ENCODE data around the gene GCK.

Gene GCK

DNA sequence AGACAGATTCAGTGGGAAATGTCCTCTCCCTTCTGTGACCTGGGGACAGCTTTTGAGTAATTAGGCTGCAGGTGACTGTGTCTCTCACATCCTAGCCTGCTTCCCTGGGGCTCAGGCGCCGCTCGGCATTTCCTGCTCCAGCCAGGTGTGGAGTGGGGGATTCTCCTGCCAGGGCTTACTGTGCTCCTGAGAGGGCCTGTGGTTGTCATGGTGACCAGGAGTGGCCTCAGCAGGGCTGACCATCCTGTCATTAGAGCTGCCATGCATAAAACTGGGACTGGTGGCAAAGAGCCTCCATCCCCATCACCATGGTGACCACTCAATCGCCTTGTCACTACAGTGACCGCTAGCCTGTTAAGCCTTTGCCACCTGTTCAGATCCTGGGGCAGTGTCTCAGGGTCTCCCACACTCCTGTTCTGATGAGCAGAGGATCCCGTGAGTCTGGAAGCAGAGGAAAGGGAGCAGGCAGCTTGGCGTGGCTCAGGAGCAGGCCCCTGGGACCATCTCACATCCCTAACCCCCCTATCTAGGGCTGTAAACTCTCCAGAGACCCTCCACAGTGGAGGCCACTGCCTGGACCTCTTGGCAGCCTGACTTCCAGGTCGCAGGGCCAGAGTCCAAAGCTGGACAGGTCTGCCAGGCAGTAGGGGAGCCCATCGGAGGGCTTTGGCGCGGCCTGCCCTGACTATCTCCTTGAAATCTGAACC lies at the start of gene GCK:
GCK (minus strand) TSS at position 154 of the 707 bp plus-strand sequence. CDS start 486 bp downstream, outside the sequence.
- no peak for DNase-seq

DNA sequence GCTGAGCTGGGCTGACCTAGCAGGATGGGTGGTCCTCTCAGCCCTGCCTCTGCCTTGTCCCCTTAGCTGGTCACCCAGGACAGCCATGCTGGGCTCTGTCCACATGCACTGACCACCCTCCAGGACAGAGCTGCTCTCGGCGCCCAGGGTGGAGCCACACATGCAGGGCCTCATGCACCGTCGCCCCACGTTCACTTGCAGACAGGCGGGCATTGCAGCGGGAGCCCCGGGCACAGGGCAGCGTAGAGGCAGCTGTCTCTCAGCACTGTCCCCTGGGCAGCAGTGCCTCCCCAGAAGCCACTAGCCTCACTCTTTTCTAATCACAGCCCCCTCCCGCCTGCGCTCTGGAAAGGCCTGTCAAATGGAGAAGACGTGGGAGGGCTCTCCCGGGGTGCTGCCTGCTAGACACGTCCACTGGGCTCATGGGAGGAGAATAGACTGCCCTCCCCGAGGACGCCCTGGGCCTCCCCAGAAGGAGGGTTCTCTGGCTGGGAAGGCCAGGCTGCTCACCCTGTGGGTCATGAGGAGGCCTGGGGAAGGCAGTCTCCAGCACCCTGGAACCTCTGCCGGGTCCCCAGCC lies 49.0 kb upstream of the GCK start:
- DNase-seq, result no peak

DNA sequence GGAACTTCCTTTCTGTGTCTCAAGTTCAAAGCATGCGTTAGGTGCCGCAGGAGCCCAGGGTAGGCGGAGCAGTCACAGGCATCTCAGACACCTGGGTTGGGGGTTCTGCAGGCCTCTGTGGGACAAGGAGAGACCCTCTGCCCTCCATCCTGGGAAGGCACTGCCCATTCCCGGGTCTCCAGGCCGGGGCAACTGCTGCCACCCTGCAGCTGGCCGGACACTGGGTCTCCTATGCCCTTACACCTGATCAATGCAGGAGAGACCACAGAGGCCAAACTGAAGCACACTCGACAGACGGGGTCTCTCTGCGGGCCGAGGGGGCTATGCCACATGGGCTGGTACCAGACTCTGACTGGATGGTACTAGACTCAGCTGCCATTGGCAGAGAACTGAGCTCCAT lies 48.5 kb upstream of the GCK start:
- DNase-seq, result no peak

DNA sequence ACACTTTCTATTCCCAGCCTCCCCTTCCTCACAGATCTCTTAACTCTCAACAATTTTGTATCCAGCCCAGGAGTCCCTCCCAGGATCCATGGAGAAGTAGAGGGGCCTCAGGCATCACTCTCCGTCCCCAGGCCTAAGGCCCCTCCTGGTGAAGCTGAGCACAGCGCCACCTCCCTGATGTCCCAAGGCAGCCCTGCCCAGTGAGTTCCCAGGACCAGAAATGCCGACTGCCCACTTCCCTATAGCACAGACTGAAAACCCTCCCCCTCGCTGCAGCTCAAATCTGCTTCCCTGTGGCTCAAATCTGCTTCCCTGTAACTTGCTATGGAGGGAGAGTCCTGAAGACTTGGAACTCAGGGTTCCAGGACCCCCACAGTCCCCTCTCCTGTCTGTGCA lies 47.1 kb upstream of the GCK start:
- DNase-seq, result no peak

DNA sequence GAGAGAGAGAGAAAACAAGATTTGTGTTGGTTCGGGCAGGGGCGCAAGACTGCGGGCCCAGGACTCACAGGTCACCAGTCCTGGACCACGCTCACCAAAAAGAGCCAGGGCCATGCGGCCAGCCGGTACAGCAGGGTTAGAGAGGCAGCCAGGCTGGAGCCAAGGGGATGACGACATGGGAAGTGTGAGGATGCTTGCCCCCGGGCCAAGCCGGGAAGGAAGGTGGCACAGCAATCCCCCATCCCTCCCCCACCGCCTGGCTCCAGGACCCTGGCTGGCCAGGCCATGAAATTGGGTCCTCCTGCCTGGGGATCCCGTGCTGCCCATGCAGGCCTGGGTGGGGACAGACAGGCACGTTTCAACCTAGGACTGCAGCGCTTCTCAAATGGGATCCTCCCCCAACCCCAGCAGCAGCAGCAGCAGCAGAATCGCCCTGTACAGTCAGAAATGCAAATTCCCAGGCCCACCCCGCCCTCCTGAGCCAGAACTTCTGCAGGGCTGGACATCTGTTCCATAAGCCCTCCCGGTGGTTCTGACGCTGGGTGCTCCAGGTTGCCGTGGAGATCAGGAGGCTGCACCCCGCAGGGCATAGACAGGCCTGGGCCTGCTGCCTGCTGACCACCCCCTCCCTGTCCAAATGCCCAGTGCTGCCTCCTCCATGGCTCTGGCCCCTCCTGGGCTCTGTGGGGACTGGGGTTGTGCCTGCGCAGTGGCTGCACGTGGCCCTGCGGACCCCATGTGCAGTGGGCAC lies 46.5 kb upstream of the GCK start:
- no peak for DNase-seq

DNA sequence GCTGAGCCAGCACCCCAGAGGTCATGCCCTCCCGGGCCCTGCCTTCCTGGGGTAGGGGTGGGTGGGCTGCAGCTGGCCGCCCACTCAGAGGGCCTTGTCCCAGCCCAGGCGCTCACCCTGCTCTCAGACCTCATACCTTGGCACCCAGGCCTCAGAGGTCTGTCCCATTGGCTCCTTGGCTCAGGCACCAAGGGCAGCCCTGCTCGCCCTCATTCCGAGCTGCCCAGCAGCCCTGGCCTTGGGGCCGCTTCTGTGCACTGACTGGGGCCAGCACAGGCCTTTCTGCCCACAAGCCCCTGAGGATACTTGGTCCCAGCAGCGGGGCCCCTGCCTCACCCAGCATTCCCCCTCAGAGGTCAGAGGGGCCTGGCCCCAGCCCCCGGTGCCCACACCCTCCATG lies 45.8 kb upstream of the GCK start:
- DNase-seq, result no peak

DNA sequence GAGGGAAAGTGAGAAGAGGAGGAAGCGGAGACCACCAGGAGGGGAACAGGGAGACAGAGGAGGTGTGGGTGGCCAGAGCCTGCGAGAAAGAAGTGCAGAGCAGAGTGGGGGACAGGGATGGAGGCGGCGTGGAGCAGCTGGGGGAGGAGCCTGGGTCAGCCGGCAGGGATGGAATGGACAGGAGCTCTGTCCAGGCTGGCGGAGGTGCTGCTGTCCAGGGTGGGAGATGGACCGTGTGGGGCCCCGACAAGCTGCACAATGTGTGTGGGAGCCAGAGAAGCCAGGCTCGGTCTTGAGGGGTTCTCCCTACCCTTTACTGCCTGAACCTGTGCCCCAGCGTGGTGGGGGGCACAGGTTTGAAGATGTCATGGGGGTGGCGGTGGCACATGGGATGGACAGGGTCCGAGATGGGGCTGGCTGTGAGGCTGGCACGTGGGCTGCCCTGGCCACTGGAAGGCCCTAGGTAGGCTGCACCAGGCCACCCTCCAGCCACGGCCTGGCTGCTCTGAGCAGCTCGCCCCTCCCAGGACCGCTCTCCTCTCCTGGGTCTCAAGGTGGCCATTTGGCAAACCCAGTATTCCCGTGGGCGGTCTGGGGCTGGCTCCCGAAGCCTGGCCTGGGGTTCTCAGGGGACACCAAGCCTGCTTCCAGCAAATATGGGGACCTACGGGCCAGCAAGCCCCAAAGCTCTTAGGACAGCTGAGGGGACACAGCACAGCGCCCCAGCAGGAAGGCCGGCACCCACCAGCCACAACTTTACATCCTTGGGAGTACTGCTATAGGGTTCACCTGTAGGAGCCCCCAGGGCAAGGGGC lies 43.9 kb upstream of the GCK start:
- no peak for DNase-seq

DNA sequence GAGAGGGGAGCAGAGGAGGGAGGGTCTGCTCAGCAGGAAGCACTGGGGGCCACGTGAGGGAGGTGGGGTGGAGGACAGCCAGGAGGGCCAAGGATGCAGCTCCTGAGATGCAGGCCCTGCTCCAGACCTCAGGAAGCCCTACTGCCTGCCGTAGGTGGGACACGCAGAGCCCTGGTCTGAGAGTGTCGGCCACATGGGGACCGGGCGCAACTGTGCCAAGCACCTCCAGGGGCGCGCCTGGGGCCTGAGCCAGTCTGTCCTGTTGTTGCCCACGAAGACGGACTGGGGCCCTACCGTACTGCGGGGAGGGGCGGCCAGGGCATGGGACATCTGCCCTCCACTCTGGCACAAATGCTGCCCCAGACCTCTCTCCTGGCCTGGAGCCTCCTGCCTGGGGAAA lies 43.2 kb upstream of the GCK start:
- DNase-seq, result no peak

DNA sequence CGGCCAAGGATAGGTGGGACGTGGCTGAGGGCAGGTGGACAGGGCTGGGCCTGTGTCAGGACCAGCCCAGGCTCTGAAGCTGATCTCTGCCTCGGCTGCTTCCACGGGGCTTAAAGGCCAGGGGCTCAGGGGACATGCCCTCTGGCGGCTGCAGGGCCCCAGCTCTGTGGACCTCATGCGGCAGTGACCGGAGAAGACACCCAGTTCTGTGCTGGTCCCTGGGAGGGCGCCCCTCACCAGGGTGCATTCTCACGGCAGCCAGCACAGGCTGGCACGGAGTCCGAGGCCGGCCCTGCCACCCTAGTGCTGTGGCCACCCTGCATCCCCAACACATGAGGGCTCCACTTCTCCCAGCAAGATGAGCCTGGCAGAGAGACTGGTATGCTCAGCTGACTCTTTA lies 41.8 kb upstream of the GCK start:
- no peak for DNase-seq

DNA sequence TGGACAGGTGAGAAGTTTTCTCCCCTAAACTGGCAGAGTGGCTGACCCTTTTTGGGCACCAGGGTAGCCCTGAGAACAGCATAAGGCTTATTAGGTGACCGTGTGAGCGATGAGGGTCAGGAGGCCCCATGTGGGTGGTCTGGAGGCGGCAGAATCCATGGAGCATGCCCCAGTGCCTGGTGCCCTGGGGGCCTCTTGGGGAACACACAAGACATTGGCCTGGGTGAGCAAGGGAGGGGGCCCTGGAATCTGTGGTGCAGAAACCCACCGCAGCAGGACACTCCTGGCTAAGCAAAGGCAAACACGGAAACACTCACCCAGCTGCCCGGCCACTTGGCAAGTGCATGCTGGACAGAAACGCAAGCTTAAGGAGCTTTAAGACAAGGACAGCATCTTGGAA lies 41.0 kb upstream of the GCK start:
- DNase-seq, result no peak

DNA sequence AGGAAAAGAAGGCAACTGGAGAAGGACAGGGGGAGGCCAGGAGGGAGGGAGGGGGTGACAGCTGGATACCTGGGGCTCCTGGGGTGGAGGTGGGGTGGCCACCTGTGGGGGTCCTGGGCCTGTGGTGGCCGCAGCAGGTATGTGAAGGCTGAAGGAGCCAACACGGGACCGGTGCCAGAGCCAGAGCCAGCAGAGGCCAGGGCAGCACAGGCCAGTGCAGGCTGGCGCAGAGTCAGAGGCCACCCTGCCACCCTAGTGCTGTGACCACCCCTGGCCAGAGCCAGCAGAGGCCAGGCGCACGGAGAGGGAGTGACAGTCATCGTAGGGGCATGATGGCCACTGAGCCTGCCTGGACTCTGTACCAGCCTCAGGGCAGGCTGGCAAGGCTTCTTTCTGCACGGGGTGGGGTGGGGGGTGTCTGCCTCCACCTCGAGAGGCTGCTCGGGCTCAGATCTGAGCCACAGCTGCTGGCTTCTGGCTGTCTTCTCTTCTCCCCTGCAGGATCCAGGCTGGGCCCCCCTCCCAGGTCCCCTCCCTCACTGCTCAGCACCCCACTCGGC lies 40.4 kb upstream of the GCK start:
- no peak for DNase-seq

DNA sequence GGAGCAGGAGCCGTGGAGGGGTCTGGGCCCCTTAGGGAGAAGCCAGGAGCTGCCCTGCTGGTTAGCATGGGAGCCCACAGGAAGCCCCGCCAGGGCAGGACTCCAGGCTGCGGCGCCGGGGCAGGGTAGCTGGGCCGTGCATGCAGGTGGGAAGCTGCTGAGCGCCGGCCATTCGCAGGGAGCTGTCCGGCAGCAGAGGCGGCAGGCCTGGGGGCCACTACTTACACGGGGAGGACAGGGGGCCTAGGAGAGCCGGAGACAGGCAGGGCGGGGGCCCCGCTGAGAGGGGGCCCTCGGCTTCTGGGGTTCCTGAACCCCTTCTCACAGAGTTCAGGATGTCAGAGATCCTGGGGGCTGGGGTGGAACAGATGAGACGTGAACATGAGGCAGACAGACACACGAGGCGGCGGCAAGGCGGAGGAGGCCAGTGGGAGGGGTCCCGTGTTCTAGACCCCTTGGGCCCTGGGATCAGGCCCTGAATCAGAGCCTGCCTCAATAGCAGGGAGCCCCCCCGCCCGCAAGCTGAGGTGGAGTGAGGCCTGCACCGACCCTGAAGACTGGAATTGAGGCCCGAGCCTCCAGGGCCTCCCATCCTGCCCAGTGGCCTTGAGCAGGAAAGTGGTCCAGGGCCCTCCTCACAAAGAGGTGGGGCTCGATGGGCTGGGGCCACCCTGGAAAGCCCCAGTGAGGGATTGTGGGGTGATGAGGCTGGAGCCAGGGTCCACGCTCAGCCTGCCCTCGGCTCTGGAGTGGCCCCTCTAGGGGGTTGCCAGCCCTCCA lies 39.5 kb upstream of the GCK start:
- DNase-seq, result no peak

DNA sequence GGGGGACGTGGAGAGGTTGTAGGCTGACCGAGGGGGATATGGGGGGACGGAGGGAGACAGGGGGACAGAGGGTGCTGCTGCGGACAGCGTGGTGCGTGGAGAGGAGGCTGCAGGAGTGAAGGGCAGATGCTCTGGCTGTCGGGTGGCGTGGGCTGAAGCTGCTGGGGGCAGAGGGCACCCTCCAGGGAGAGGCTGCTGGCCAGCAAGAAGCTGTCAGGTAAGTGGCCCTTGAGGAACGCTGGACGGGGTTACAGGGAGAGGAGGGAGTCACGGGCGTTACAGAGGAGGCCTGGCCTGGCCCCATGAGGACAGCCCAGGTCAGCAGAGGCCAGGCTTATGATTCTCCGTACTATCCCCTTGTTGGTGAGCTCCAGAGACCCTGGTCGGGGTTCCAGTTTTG lies 38.7 kb upstream of the GCK start:
- no peak for DNase-seq

DNA sequence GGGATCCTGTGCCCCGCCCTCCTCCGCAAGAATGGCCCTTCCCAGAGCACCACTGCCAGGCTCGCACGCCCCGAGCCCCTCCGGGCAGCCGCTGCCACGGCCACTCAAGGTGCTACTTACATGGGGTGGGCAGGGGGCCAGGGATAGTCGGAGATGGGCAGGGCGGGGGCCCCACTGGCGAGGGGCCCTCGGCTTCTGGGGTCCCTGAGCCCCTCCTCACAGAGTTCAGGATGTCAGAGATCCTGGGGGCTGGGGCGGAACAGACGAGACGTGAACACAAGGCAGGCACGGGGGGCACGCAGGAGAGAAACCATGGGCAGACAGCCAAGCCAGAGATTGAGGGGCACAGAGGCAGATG lies 37.1 kb upstream of the GCK start:
- DNase-seq, result no peak

DNA sequence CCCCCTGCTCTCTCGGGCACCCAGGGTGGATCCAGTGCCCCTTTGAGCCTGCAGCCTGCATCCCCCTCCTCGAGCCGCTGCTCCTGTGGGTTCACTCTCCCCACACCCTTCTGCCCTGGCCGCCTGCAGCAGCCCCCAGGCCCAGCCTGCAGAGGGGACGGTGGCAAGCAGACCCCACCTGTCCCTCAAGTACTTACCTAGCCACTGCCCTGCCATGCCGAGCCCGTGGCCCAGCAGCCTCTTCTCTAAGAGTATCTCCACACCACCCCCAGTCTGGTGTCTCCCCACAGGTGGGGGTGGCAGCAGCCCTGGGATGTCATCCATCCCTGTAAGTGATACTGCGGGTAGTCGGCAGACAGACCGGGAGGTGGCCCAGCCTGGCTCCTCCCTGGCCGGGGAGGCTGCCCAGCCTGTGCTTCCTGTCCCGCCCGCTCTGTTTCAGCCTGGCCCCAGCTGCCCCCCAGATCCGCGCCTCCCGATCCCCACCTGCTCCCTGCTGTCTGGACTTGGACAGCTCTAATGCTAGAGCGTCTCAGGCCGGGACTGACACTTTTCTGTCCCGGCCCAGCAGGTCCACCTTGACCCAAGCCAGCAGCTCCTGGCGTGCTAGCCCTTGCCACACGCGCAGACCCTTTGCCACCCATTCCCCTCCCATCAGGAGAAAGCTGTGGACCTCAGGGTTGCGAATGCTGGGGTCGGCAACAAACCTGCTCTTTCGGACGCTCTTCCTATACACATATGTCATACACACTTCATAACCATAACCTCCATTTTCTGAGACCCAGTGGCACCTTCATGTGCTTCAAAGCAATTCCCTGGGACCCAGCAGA lies 36.5 kb upstream of the GCK start:
- DNase-seq, result no peak

DNA sequence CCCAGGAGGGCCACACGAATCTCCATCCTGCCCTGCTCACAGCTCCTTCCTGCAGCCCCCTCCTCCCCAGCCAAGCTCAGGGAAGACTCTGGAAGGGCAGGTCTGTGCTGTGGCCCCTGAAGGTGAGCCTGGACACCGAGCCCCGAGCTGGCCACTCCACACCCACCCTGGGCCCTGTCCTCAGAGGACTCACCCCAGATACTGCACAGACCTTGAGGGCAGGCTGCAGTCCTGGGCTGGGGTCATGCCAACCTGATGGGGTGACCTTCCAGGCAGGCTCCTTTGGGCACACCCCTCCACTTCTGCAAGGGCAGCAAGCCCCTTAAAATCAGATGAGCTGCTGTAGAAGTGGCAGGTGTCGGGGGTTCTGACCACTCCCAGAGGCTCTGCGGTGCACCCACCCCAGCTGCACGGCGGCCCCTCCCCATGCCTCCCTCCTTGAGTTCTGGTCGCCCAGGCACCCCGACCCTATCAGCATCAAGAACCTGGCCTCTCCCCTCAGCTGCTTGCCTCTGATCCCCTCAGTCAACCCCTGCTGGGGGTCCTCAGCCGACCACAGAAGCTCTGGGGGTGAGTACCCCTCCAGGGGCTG lies 35.8 kb upstream of the GCK start:
- DNase-seq, result no peak

DNA sequence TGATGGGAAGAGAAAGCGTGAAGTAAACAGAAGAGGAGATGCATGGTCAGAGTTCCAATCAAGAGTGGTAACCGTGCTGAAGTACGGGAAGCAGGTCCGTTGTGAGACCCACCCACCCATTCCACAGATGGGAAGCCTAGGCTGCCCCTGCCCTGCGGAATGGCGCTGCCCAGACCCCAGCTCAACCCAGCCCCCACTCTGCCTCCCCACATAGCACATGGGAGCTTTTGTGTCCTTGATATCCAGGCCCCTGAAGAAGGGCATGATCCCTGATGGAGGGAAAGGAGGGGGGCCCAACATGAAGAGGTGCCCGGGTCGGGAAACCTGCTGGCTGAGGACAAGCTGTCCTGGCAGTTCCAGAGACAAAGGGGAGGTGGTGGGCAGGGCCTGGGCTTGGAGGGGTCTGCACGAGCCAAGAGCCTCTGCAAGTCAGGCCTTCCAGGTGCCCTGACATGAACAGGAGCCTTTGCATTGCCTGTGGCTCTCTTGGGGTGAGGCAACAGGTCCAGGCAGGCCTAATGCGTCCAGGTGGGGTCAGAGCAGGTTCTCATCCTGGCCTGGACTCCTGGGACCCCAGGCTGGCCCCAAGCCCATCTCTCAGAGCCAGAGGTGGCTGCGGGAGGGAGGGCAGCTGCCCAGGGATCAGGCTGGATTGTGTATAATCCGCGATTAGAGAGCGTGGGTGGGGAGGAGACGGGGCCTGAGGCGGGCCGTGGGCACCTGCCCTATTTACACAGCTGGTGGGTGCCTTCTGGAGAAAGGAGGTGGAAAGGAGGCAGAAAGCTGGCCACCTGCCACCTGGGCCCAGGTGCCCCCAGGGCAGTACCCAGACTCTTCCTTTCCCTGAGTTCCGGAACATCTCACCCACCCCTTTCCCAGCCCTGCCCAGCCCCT lies 35.1 kb upstream of the GCK start:
- DNase-seq, result no peak

DNA sequence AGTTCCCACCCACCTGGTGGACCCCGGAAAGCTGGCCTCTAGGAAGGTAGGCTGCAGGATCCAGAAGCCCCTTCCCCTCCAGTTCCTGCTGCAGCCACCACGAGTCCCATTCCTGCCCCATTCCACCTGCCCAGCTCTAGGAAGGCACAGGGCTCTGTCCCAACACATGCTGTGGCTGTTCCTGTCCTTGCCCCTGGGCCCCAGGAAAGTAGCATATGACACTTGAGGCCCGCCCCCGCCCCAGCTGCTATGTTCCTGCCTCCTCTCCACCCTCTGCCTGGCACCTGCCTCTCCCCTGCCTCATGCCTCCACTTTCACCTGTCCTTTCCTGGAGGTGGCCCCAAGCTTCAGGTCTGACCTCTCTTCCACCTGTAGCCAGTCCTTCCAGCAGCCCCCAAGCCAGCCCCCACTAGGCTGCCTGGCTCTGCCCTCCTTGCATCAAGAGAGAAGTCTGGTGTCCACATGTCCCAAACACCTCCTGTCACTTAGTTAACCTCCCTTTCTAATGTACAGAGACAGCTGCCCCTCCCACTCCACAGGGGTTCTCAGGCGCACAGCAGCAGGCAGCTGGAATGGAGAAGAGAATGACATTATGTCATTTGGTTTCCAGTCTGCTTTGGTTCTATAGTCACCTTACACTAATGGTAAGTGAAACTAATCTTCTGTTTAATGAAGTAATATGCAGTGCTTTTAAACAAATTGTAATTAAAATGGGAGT lies 34.3 kb upstream of the GCK start:
- DNase-seq, result no peak

DNA sequence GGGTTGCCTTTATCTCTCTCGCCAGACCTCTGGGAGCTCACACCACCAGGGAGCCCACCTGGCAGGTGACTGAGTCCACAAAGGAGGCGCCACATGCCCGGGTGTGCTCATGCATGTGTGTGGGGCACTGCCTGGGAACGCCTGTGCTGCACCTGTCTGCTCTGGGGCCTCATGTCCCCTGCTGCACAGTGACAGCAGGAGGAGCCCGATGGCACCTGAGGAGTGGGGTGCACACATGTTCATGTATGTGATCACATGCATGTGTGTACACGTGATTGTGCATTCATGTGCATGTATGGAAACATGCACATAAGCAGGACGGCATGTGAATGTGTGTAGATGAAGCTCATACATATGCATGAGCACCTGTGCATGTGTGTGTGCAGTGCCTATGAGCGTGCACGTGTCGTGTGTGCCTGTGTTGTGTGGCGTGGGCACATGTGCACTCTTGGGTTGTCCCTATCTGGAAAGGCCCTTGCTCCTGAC lies 33.6 kb upstream of the GCK start:
- DNase-seq, result no peak
